Tibial nerve (tissue), 4 donors: ENCODE data around the gene SLX4. TPM values are rescaled to one million over a fixed set of nuclear protein-coding genes. Genes with fewer than 3 reads are reported as not detected.

ENCODE experiments used
- DNase-seq, 2 donors: peaks; one replicate each; pipeline ENCODE4 v3.0.0-alpha.2; 2019; ENCODE audit warnings: low spot score in 2 of 2
- H3K27ac ChIP-seq, 4 donors: fragments of 200-600 bp; sonication (generic) in 3 of 4; one replicate each; pipeline ENCODE4 v1.5.1; 2017 to 2019; ENCODE audit warnings: mild to moderate bottlenecking in 1 of 4
- H3K27me3 ChIP-seq, 2 donors: fragments of 200-600 bp; sonication (generic) in 1 of 2; one replicate each; pipeline versions ENCODE4 v1.5.1 to v1.6.0; 2017 to 2019
- H3K36me3 ChIP-seq, 3 donors: fragments of 200-600 bp; sonication (generic); one replicate each; pipeline ENCODE4 v1.5.1; 2018 to 2019
- H3K4me1 ChIP-seq, 4 donors: fragments of 200-600 bp; sonication (generic) in 3 of 4; one replicate each; pipeline ENCODE4 v1.5.1; 2017 to 2019
- H3K4me3 ChIP-seq, 4 donors: fragments of 200-600 bp; sonication (generic) in 3 of 4; one replicate each; pipeline ENCODE4 v1.5.1; 2017 to 2019; ENCODE audit warnings: mild to moderate bottlenecking in 1 of 4, moderate library complexity in 1 of 4
- H3K9me3 ChIP-seq, 4 donors: fragments of 200-600 bp; sonication (generic) in 3 of 4; one replicate each; pipeline ENCODE4 v1.5.1; 2017 to 2019
- CTCF ChIP-seq, 5 experiments: fragments of 200-600 bp in 3 of 5; fragments of 450-650 bp in 2 of 5; sonication (generic) in 3 of 5; IDR thresholded peaks; one replicate each; pipeline ENCODE4 v1.5.1; 2016 to 2019; ENCODE audit warnings: antibody characterized with exemption in 5 of 5, mild to moderate bottlenecking in 3 of 5, moderate library complexity in 2 of 5
- EP300 ChIP-seq, 2 donors: sonication (generic); formaldehyde crosslinking; IDR thresholded peaks; one replicate each; pipeline ENCODE4 v1.6.1; 2017; ENCODE audit warnings: antibody characterized with exemption in 2 of 2, mild to moderate bottlenecking in 1 of 2
- POLR2A ChIP-seq, 2 donors: fragments of 450-650 bp; IDR thresholded peaks; one replicate each; pipeline ENCODE4 v1.6.1; 2017; ENCODE audit warnings: antibody characterized with exemption in 2 of 2, mild to moderate bottlenecking in 2 of 2, moderate library complexity in 2 of 2
- WGBS, 2 donors: methylation state at CpG; one replicate each; pipeline ENCODE4 v1.1.5; 2018; 5-methylcytosine and 5-hydroxymethylcytosine counted together
- total RNA-seq, 4 donors: library from RNA; depleted of rRNA; stranded (reverse); fragments of >200 nt; gene quantifications; one replicate each; pipeline ENCODE4 v1.1.0, GENCODE V29; 2016

The SLX4 gene
- total RNA-seq, 4 donors from 2014 or later = 4.8 to 8.1 (median 5.6) TPM

GRCh38 chr16:3561626-3562025 is 49.8 kb downstream of the SLX4 start:
- Histone ChIP-seq H3K27me3 (no peaks in the 10 kb centered on the region), H3K27ac (no peak overlapping the region), H3K9me3 (no peaks in the 10 kb centered on the region), H3K36me3 (peaks cover 0 to 27% (median 0%) of the 10 kb centered on the region in 3 donors), H3K4me3 (no peak overlapping the region), H3K4me1 (no peaks in the 10 kb centered on the region)
- WGBS, 2 donors = 88 to 91% methylated on average over 13 to 15 of the region's 15 CpGs
- no peak for DNase-seq
- TF ChIP-seq CTCF (IDR thresholded peaks at IDR 0.05) (no peak), POLR2A (IDR thresholded peaks at IDR 0.05) (no peak), EP300 (IDR thresholded peaks at IDR 0.05) (no peak)

GRCh38 chr16:3554351-3554928 is 57.0 kb downstream of the SLX4 start:
- 83 to 84% methylated on average over 7 of the region's 7 CpGs for WGBS, 2 donors
- Histone ChIP-seq H3K27me3 (no peaks in the 10 kb centered on the region), H3K27ac (no peak overlapping the region), H3K4me3 (no peak overlapping the region), H3K9me3 (no peaks in the 10 kb centered on the region), H3K36me3 (peaks cover 0 to 17% (median 0%) of the 10 kb centered on the region in 3 donors), H3K4me1 (no peaks in the 10 kb centered on the region)
- TF ChIP-seq CTCF (IDR thresholded peaks at IDR 0.05) = no peak
- no peak for TF ChIP-seq EP300 (IDR thresholded peaks at IDR 0.05)
- TF ChIP-seq POLR2A (IDR thresholded peaks at IDR 0.05) = no peak
- DNase-seq = no peak

- H3K4me1 ChIP-seq = no peaks in the 10 kb centered on the region
- H3K9me3 ChIP-seq = no peaks in the 10 kb centered on the region
- TF ChIP-seq POLR2A (IDR thresholded peaks at IDR 0.05) = no peak
- no peak for TF ChIP-seq CTCF (IDR thresholded peaks at IDR 0.05)
- no peak for TF ChIP-seq EP300 (IDR thresholded peaks at IDR 0.05)
- DNase-seq = no peak
- no peak overlapping the region for H3K4me3 ChIP-seq
- 63 to 66% methylated on average over 11 of the region's 11 CpGs for WGBS, 2 donors
- no peak overlapping the region for H3K27ac ChIP-seq
- peaks cover 0 to 24% (median 0%) of the 10 kb centered on the region in 3 donors for H3K36me3 ChIP-seq
- no peaks in the 10 kb centered on the region for H3K27me3 ChIP-seq
These were observed 58.1 kb downstream of the SLX4 start for GRCh38 chr16:3553138-3553923.

- Histone ChIP-seq H3K36me3 (peaks cover 0 to 12% (median 0%) of the 10 kb centered on the region in 3 donors), H3K9me3 (no peaks in the 10 kb centered on the region), H3K4me3 (no peak overlapping the region), H3K27ac (no peak overlapping the region), H3K4me1 (no peaks in the 10 kb centered on the region), H3K27me3 (no peaks in the 10 kb centered on the region)
- no peak for DNase-seq
- TF ChIP-seq CTCF (IDR thresholded peaks at IDR 0.05) = no peak
- no peak for TF ChIP-seq POLR2A (IDR thresholded peaks at IDR 0.05)
- TF ChIP-seq EP300 (IDR thresholded peaks at IDR 0.05) = no peak
- 90 to 94% methylated on average over 6 of the region's 6 CpGs for WGBS, 2 donors
These were observed 60.3 kb downstream of the SLX4 start for GRCh38 chr16:3550851-3551847.
